HepG2 (cell line): ENCODE data around the gene MICA. TPM values are rescaled to one million over a fixed set of nuclear protein-coding genes. Genes with fewer than 3 reads are reported as not detected.
A peak's percentile ranks its signal among the peaks of the same experiment; 100 is the strongest.

Source experiments
- ARID2 ChIP-seq: sonication (generic); formaldehyde crosslinking; IDR thresholded peaks from 2 replicates; pipeline ENCODE4 v1.8.1; 2022; ENCODE audit warnings: mild to moderate bottlenecking, missing genetic modification reagents, borderline replicate concordance
- ETV5 ChIP-seq: IDR thresholded peaks from 2 replicates; pipeline ENCODE4 v1.6.1; 2018; ENCODE audit warnings: missing biosample characterization, missing genetic modification reagents, inconsistent platforms, borderline replicate concordance
- GATAD2A ChIP-seq: IDR thresholded peaks from 2 replicates; pipeline ENCODE4 v1.6.1; 2016
- MXD4 ChIP-seq: IDR thresholded peaks from 2 replicates; pipeline ENCODE4 v1.6.1; 2016; ENCODE audit warnings: mild to moderate bottlenecking, missing biosample characterization, missing genetic modification reagents
- PHF21A ChIP-seq: sonication (generic); formaldehyde crosslinking; IDR thresholded peaks from 2 replicates; pipeline ENCODE4 v1.5.0; 2020; ENCODE audit warnings: mild to moderate bottlenecking, missing genetic modification reagents
- POLR2AphosphoS5 ChIP-seq: IDR thresholded peaks from 2 replicates; pipeline ENCODE4 v1.6.1; 2012; ENCODE audit warnings: low read depth, low read length
- RFX1 ChIP-seq: fragments of 450-650 bp; IDR thresholded peaks from 2 replicates; pipeline ENCODE4 v1.6.1; 2017
- TOPORS ChIP-seq: sonication (generic); formaldehyde crosslinking; IDR thresholded peaks from 2 replicates; pipeline ENCODE4 v1.8.0; 2023; ENCODE audit warnings: mild to moderate bottlenecking, missing genetic modification reagents
- TRIM24 ChIP-seq: sonication (generic); formaldehyde crosslinking; IDR thresholded peaks from 2 replicates; pipeline ENCODE4 v1.8.0; 2022; ENCODE audit warnings: mild to moderate bottlenecking, missing genetic modification reagents
- XRCC5 ChIP-seq: fragments of 200-400 bp; formaldehyde crosslinking; optimal IDR thresholded peaks from 2 replicates; pipeline ENCODE3; 2017; ENCODE audit warnings: mild to moderate bottlenecking, low read length
- ZNF205 ChIP-seq: IDR thresholded peaks from 2 replicates; pipeline ENCODE4 v1.6.1; 2018; ENCODE audit warnings: missing biosample characterization, missing genetic modification reagents
- ZNF556 ChIP-seq: sonication (generic); formaldehyde crosslinking; IDR thresholded peaks from 2 replicates; pipeline ENCODE4 v1.4.0; 2020; ENCODE audit warnings: mild to moderate bottlenecking, missing genetic modification reagents, borderline replicate concordance
- polyA plus RNA-seq, 8 experiments: library from polyadenylated mRNA; depleted of rRNA in 3 of 8; stranded (reverse) in 7 of 8; unstranded in 1 of 8; fragments of >200 nt; fragmentation: Illumina TruSeq in 4 of 8; extraction: Trizol in 4 of 8; gene quantifications; 2 replicates each; pipeline versions ENCODE4 v1.2.1 to v1.2.3, GENCODE V29; 2011 to 2016; ENCODE audit warnings: low read depth in 4 of 8, missing spikeins in 1 of 8, mixed read lengths in 1 of 8; ENCODE audit not compliant: insufficient read depth in 1 of 8
- total RNA-seq, 5 experiments: library from RNA; depleted of rRNA; stranded (reverse); fragments of >200 nt; fragmentation: Illumina TruSeq; extraction: Trizol; gene quantifications; 2 replicates each; pipeline ENCODE4 v1.2.3, GENCODE V29; 2016; ENCODE audit warnings: low read depth in 1 of 5
- TF ChIP-seq, protein P1 (sequence below): IDR thresholded peaks from 2 replicates; pipeline ENCODE4 v1.6.1; 2016; ENCODE audit warnings: low read depth, missing genetic modification reagents, missing compliant biosample characterization
- TF ChIP-seq, protein P2 (sequence below): sonication (generic); formaldehyde crosslinking; IDR thresholded peaks from 2 replicates; pipeline ENCODE4 v1.5.1; 2020; ENCODE audit warnings: mild to moderate bottlenecking, missing genetic modification reagents, moderate library complexity
- TF ChIP-seq, protein P3 (sequence below): sonication (generic); formaldehyde crosslinking; IDR thresholded peaks from 2 replicates; pipeline ENCODE4 v1.8.0; 2022; ENCODE audit warnings: mild to moderate bottlenecking, missing genetic modification reagents
- TF ChIP-seq, protein P4 (sequence below): IDR thresholded peaks from 2 replicates; pipeline ENCODE4 v1.6.1; 2016; ENCODE audit warnings: missing compliant biosample characterization, missing genetic modification reagents, borderline replicate concordance

Gene MICA
- total and polyA plus RNA-seq, 2 of the 13 experiments (the other 11 are each of a cell fraction or from before 2014, with no cell fraction given), result 21.6 to 38.1 TPM

DNA sequence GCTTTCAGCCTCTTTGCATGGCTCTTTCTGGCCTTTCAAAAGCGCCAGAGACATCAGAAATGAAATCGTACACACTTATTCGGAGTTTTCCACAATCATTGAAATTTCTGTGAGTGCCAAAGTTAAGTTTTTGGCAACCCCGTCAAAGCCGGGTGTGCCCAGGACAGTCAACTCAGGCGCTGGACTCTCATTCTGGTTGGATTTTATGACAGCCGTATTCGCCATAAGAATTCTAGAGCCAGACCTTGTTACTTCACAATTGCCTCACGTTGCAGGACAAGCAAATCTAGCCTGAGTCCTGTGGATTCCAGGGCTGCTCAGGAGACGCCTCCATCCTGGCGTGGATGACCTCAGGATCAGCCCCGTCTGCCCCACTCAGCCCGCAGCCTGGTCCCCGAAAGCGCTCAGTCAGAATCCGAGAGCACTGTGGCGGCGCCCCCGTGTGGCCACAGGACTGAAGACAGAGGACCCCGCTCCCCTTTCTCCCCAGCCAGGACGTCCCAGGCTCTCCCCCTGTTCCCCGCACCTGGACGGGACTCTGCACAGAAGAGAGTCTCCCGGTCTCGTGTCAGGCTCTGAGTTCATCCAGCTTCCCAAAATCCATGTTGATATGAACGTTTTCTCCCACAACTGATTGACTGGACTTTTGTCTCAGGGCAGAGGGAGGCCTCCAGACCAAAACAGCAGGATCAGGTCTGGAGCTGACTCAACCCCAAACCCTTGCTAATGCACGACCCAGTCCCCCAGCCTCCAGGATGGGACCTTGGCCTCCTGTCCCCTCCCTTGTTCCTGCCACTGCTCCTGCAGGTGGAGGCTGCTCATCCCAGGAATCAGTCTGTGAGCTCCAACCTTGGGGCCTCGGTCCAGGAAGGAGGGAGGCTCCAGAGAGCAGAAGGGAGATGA, 38.2 kb downstream of the MICA start (continued):
- TF ChIP-seq, protein P1, sequence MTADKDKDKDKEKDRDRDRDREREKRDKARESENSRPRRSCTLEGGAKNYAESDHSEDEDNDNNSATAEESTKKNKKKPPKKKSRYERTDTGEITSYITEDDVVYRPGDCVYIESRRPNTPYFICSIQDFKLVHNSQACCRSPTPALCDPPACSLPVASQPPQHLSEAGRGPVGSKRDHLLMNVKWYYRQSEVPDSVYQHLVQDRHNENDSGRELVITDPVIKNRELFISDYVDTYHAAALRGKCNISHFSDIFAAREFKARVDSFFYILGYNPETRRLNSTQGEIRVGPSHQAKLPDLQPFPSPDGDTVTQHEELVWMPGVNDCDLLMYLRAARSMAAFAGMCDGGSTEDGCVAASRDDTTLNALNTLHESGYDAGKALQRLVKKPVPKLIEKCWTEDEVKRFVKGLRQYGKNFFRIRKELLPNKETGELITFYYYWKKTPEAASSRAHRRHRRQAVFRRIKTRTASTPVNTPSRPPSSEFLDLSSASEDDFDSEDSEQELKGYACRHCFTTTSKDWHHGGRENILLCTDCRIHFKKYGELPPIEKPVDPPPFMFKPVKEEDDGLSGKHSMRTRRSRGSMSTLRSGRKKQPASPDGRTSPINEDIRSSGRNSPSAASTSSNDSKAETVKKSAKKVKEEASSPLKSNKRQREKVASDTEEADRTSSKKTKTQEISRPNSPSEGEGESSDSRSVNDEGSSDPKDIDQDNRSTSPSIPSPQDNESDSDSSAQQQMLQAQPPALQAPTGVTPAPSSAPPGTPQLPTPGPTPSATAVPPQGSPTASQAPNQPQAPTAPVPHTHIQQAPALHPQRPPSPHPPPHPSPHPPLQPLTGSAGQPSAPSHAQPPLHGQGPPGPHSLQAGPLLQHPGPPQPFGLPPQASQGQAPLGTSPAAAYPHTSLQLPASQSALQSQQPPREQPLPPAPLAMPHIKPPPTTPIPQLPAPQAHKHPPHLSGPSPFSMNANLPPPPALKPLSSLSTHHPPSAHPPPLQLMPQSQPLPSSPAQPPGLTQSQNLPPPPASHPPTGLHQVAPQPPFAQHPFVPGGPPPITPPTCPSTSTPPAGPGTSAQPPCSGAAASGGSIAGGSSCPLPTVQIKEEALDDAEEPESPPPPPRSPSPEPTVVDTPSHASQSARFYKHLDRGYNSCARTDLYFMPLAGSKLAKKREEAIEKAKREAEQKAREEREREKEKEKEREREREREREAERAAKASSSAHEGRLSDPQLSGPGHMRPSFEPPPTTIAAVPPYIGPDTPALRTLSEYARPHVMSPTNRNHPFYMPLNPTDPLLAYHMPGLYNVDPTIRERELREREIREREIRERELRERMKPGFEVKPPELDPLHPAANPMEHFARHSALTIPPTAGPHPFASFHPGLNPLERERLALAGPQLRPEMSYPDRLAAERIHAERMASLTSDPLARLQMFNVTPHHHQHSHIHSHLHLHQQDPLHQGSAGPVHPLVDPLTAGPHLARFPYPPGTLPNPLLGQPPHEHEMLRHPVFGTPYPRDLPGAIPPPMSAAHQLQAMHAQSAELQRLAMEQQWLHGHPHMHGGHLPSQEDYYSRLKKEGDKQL, result no peak
- TF ChIP-seq GATAD2A (CRISPR knock-in tag) (0 out of 2 replicates have a peak, but pooled peaks have one; percentile 41), XRCC5 (peak; percentile 93), ARID2 (CRISPR knock-in tag) (no peak), PHF21A (CRISPR knock-in tag) (peak; percentile 49), TRIM24 (no peak), ZNF205 (CRISPR knock-in tag) (0 out of 2 replicates have a peak, but pooled peaks have one; percentile 38), ZNF556 (0 out of 2 replicates have a peak, but pooled peaks have one; percentile 35), TOPORS (no peak), ETV5 (0 out of 2 replicates have a peak, but pooled peaks have one; percentile 12), POLR2AphosphoS5 (no peak), RFX1 (no peak), MXD4 (CRISPR knock-in tag) (no peak)
- TF ChIP-seq, protein P2, sequence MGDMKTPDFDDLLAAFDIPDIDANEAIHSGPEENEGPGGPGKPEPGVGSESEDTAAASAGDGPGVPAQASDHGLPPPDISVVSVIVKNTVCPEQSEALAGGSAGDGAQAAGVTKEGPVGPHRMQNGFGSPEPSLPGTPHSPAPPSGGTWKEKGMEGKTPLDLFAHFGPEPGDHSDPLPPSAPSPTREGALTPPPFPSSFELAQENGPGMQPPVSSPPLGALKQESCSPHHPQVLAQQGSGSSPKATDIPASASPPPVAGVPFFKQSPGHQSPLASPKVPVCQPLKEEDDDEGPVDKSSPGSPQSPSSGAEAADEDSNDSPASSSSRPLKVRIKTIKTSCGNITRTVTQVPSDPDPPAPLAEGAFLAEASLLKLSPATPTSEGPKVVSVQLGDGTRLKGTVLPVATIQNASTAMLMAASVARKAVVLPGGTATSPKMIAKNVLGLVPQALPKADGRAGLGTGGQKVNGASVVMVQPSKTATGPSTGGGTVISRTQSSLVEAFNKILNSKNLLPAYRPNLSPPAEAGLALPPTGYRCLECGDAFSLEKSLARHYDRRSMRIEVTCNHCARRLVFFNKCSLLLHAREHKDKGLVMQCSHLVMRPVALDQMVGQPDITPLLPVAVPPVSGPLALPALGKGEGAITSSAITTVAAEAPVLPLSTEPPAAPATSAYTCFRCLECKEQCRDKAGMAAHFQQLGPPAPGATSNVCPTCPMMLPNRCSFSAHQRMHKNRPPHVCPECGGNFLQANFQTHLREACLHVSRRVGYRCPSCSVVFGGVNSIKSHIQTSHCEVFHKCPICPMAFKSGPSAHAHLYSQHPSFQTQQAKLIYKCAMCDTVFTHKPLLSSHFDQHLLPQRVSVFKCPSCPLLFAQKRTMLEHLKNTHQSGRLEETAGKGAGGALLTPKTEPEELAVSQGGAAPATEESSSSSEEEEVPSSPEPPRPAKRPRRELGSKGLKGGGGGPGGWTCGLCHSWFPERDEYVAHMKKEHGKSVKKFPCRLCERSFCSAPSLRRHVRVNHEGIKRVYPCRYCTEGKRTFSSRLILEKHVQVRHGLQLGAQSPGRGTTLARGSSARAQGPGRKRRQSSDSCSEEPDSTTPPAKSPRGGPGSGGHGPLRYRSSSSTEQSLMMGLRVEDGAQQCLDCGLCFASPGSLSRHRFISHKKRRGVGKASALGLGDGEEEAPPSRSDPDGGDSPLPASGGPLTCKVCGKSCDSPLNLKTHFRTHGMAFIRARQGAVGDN (CRISPR knock-in tag), result peak; percentile 51
- TF ChIP-seq, protein P3, sequence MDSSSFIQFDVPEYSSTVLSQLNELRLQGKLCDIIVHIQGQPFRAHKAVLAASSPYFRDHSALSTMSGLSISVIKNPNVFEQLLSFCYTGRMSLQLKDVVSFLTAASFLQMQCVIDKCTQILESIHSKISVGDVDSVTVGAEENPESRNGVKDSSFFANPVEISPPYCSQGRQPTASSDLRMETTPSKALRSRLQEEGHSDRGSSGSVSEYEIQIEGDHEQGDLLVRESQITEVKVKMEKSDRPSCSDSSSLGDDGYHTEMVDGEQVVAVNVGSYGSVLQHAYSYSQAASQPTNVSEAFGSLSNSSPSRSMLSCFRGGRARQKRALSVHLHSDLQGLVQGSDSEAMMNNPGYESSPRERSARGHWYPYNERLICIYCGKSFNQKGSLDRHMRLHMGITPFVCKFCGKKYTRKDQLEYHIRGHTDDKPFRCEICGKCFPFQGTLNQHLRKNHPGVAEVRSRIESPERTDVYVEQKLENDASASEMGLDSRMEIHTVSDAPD (CRISPR knock-in tag), result no peak
- TF ChIP-seq, protein P4, sequence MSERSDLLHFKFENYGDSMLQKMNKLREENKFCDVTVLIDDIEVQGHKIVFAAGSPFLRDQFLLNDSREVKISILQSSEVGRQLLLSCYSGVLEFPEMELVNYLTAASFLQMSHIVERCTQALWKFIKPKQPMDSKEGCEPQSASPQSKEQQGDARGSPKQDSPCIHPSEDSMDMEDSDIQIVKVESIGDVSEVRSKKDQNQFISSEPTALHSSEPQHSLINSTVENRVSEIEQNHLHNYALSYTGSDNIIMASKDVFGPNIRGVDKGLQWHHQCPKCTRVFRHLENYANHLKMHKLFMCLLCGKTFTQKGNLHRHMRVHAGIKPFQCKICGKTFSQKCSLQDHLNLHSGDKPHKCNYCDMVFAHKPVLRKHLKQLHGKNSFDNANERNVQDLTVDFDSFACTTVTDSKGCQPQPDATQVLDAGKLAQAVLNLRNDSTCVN, result 0 out of 2 replicates have a peak, but pooled peaks have one; percentile 37
